AML-193 (cell line): ENCODE data around the gene TCF20.
A peak's percentile ranks its signal among the peaks of the same experiment; 100 is the strongest.

ENCODE experiments used
- DNase-seq, 2 experiments: peaks; one replicate each; lab custom pipeline; 2025; lab: John Stamatoyannopoulos, UW

TCF20 gene

DNA sequence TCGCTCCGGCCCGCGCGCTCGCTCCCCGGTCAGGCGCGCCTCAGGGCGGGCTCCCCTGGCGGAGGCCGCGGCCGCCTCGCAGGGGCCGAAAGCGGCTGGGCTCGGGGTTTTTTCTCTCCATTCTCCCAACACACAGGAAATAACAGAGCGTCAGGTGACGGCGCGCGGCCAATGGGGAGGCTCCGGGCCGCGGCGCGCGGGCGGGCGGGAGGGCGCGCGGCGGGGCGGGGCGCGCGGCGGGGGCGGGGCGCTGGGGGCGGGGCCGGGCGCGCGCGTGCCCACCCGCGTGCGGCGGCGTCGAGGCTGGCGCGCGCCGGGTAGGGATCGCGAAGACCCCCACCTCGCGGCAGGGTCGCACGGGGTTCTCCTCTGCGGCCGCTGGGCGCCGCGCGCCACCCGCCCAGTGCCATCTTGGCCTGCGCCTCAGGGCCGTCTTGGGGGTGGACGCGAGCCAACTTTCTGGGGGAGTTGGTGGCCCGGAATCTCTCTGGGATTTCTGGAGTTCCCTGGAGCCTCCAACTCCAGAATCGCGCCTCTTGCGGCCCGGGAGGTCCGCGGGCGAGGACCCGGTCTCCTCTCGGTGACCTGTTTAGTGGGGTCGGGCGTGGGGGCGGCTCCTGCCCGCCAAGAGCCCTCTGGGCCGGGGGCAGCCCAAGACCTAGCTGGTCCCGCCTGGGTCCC is at the start of gene TCF20:
Gene TCF20, minus strand, starts transcription at position 144 of the 681 bp plus-strand sequence. CDS start 55,348 bp downstream, outside the sequence.
- peak; percentile 44 to 50 for DNase-seq

DNA sequence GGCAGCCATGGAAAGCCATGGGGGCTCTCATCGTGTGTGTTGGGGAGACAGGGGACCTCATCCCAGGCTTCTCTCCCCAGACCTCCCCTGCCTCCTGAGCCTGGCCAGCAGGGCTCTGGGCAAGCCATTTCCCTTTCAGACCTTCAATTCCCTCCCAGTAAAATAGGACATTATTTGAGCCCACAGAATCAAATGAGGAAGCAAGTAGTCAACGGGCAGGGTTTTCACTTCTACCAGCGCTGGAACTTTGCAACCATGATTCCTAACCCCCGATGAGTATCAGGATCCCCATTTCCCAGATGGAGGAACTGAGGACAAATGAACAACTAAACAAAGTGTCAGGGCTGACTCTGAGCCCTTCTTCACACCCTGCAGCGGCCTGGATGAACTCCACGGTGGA is 48.9 kb upstream of the TCF20 start:
- no peak for DNase-seq

DNA sequence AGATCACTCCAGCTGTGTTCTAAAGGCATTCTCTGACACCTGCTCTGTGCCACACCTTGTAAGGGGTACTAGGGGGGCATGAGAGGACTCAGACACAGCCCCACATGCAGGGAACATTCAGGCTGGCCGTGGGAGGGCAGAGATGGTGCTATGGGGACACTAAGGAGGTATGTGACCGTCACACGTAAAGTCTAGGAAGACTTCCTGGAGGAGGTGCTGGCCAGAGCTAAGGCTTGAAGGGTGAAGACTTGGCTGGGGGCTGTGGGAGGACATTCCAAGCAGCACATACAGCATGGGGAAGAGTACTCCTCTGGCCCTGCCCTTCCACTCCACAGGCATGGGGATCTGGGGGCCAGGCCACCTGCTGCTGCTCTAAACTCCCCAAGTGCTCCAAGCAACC is 48.5 kb upstream of the TCF20 start:
- DNase-seq = no peak

DNA sequence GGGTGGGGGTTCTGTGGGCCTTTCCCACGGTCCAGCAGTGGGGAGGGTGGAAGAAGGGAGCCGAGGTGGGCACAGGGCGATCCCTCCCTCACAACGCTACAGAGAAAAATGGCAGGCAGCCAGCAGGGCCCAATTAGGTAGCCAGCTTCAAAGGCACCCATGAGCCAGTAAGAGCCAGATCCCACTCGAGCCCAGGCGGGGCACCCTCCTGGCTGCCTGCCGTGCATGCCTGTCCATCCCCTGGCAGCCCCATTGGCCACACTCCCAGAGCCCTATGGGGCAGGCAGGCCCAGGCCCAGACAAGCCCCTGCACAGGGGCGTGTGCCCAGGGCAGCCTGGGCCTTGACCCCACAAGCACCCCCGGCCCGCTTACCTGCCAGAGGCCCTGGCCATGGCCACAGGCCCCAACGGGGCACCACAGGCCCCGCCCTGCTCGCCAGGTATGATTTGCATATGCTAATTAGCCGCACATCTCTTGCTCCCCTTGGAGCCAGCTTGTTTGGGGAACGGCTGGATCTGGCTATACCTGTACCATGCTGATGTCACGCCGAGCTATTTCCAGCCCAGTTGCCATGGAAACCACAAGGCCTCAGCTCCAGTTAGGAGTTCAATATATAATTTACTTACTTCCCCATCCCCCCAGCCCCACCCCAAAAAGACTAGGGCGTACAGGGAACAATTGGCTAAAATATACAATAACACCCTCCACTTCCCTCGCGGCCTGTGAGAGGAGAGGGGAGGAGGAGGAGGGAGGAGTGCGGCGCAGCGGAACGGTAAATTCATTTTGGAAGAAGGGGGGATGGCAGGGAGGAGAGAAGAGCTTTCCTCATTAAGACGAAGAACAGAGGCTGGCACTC is 47.5 kb upstream of the TCF20 start:
- DNase-seq = no peak

DNA sequence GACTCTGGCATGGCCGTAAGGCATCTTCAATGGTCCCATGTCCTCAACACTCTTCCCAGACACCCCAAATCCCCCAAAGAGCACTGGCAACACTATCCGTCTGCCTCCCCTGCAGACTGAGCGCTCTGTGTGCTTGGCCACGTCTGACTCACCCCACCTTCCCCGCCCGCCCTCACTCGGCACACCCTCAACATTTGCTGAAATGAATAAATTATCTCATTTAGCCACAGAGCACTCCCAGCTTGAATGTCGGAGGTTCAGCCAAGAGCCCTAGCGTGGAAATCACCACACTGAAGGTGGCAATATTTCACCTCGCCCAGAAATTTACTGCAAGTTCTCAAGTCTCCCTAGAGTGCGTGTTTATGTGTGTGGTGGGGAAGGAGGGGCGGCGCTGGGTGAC is 46.6 kb upstream of the TCF20 start:
- DNase-seq = no peak

DNA sequence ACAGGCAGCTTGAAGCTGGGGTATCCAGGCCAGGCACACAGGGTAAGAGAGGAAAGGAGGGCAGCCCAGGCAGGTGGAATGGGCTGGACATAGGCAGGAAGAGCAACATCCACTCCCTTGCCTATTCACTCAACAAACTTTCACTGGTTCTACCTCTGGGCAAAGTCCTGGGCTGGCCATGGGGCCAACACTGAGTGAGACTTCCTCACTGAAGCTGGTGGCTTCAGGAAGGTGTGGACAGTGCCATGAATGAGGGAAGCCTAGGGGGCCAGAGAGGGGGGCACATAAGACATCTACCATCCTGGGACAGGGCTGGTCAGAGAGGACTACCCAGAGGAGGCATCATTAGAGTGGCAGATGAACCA is 44.9 kb upstream of the TCF20 start:
- DNase-seq = no peak

DNA sequence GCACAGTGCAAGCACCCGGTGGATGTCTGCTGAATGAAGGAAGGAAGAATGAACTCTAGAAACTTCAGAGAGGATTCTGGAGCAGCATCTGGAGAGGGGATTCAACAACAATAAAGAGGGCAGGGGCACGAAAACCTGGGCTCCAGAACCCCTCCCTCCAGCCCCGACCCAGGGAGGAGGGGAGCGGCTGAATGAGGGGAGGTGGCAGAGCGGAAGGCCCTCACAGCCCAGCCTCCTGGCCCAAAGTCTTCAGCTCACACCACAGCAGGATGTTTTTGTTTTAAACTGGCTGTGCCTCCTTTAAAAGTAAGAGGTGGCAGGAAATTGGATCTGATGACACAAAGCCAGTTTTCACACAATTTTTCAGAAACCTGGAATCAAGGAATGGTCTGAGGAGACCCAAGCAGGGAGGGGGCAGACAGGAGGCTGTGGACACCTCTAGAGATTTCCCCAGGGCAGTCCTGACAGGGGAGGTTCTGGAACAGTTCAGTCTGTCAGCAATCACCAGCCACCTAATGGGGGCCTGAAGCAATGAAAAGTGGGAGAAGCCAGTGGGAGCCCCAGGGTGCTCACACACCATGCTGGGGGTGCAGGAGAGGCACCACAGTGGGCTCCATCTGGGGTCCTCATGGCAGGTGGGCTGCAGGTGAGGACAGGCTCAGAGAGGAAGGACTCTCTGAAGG is 44.4 kb upstream of the TCF20 start:
- no peak for DNase-seq

DNA sequence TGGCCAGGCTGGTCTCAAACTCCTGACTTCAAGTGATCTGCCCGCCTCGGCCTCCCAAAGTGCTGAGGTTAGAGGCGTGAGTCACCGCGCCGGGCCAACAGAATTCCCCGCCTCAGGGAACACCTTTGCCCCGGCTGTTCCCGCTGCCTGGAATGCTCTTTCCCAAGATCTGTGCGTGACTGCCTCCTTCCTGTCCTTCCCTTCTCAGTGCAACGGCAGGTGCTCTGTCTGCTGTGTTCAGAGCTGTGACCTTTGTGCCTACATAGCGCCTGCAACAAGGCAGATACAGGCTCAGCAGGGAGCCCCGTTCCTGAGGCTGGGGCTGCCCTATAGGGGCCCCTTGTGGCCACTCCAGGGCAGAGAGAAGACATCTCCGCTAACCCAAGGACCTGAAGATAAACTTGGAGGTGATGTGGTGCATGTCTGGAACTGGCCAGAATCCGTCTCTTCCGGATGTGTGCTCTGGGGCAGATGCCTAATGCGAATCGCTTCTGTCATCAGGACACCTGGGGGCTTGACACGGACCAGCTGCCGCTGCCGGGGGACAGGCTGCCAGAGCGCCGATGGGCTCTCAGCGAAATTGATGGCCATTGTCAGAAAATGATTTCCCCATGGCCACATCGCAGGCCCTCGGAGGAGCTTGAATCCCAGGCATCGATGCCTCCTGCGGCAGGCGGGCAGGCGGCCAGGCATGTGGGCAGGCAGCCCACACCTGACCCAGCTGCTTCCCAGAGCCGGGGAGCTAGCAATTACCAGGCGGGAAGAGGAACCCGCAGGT is 43.5 kb upstream of the TCF20 start:
- peak; percentile 30 to 46 for DNase-seq

DNA sequence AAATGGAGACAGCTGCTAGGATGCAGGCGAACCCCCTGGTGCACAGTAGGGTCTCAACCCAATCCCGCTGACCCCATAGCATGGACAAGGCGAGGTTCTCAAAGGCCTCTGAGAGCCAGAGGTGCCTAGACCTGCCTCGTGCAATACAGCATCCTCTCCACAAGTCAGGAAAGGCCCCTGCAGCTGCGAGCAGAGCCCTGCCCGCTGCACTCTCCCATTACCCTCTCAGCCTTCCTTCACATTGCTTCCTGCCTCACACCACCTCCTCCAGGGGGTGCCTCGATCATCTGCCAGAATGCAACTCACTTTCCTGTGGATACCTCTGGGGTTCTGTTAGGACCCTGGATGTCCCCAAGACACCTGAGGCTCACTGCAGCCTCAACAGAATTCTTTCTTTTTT is 42.8 kb upstream of the TCF20 start:
- no peak for DNase-seq

DNA sequence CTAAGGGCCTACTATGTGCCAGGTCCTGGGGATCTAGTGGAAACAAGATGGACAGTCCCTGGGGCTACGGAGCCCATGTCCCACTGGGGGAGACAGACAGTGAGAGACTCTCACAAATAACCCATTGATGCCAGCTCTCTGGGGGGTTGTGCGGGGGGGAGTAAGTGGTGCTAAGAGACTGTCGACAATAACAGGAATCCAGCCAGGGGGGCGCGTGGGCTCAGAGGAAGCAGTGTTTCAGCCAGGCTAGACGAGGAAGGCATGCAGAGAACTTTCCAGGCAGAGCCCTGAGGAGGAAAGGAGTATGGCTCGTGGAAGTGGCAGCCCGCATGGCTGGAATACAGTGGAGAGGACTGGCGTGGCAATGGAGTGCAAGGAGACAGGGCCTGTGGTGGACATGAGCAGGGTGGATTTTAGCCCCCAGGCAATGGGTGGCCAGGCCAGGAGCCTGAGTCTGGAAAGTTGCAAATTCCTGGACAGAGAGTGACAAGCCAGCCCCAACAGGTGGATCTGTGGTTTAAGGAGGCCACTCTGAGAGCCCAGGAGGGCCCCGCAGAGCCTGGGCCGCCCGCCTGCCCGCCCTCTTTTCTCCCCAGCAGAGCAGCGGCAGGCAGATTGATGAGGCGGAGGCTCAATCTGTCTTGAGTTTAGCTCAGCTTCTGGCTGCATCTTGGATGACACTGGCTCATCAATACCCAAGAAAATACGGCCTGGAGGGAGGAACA is 40.0 kb upstream of the TCF20 start:
- no peak for DNase-seq

DNA sequence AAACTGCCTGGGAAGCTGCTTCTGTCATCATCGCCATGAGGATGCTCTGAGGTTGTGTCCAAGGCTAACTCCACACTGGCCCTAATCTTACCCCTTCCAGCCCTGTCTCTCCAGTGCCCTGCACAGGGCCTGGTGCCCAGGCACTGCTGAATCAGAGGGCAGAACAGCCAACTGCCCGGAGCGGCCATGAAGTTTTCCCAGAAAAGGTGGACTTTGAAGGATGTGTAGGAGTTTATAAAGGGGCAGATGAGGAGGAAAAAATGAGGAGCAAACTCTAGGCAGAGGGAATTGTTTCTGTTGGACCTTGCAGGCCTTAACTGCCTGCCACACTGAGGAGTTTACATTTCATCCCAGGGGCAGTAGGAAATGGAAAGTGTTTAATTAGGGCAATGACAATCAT is 39.4 kb upstream of the TCF20 start:
- no peak for DNase-seq

DNA sequence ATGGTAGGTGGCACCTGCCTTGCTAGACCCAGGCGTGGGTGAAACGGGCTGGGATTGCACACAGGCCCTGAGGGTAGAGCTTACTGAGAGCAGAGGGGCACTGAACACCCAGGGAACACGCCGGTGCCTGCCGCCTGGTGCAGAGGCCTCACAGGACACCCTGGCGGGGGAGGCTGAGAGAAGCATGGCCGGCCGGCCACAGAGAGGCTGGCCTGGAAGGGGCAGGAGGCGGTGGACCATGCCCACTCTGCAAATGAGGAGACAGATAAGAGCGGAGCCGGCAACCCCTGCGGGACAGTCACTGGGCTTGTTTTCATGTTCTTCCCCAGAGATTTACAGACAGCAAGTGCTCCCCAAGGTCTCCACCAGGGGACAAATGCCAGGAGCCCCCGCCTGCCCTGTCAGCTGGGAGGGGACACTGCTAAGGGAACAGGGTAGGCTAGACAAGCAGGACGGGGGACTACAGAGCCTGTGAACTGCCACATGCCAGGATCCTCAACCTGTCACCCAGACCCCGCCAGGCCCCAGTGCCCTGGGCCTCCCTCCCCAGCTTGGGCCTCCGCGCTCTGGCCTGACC is 38.5 kb upstream of the TCF20 start:
- DNase-seq = no peak

DNA sequence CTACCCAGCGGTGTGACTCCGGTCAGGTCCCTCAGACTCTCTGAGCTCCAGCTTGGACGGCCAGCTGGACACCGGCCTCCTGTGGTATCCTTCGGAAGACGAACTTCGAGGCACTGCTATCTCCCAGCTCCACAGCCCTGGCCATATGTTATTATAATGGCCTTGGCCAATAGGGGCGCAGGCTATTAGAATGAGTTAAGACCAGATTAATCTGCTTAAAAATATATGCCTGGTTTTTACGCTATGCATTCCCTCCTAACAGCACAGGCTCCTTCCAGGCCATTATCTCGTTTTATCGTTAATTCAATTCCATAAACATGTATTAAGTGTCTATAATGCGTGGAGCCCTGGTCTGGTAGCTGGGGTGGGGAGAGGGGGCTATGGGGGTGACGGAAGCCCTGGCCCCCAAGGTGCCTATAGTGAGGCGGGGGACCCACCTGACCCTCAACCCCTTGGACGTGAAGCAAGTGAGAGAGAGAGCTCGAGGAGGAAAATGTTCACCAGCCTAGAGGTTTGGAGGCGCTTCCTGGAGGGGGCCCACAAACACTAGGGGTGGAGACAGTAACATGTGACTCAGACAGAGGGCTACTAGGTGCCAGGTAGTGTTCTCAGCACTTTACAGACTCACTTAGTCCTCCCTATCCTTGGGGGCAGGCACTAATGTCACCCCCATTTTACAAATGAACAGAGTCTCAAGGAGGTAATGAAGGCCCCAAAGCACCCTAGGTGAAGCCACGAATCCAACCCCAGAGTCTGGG is 37.5 kb upstream of the TCF20 start:
- DNase-seq = no peak

DNA sequence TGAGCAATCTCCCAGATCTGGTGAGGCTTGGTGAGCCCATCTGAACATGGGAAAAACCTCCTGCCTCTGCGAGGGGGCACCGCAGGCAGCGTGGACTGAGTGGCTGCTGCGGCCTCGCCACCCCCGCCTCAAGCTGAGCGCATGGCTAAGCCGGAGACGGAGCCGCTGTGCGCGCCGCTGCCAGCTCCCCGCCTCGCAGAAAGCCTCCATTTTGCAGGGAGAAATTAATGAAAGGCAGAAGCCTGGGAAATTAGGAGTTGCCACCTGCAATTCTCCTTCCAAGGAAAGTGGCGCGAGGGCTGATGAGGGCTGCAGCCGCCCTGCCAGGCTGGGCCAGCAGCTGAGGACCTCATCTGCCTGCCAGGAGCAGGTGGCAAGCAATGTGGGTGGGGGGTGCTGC is 35.6 kb upstream of the TCF20 start:
- no peak for DNase-seq

DNA sequence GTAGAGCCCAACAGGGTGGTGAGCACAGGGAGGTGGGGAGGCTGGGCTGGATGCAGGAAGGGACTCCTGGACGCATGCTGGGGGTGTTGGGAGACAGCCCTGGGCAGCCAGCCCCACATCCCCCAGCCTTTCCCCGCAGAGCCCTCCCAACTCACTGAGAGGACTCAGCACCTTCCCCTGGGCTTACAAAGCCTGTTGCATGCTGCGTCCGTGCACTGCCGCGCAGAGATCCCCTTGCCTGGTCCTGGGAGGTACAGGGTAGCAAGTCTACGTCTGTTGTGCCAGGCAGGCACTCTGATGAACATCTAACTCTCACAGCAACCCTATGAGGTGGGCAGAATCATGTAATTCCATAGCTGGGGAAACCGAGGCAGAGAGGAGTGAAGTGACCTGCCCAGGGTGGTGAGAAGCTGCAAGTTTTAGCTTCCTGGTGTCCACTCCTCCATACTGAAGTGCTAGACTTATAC is 33.9 kb upstream of the TCF20 start:
- no peak for DNase-seq

DNA sequence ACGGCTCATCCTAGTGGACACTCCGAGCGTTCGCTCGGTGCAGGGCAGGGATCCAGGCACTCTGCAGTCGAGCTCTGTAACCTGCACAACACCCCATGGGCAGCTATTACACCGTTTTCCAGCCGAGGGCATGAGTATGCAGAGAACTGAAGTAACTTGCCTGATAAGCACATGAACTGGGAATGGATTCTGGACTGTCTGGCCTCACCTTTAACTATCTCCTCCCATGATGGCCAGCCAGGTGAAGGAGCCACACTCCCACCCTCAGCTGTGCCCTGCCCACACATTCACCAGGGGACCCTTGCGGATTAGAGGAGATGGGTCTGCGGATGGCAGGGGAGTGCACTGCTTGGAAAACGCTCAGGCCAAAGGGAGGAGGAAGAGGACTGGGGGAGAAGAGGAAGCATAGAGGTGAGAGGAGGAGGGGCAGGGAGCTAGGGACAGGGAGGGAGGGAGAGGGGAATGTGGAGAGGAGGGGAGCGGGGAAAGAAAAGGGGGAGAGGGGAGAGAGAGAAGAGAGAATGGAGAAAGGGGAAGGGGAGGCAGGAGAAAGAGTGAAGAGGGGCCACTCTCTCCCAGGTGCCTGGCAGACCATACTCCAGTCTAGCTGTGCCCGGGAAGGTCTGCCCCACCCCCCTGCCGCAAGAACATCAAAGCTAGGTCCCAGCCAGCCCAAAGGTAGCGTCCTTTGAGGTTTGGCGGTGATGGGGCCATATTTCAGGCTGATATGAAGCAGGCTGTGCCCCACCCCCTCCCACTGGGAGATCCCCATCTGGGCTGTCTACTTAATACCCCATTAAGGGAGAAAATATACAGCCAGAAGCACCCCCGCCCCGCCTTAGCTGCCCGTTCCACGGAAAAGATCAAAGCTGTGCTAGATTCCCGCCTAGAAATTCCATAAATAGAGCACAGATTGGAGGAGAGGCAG is 33.2 kb upstream of the TCF20 start:
- no peak for DNase-seq

DNA sequence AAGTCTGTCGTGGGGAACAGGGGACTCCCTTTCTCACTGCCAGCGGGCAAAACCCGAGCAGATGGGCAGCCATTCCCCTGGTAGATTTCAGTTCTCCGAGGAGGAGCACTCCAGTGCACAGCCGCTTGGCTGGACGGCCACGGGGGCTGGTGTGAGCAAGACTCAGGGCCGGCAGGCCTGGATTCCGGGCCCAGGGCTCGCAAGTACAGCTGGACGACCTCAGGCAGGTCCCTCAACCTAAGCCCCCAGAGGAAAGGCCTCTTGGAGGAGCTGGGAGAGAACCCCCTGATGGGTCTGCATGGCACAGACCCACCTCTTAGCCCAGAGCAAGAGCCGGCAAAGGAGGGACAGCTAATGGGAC is 31.3 kb upstream of the TCF20 start:
- DNase-seq = no peak

DNA sequence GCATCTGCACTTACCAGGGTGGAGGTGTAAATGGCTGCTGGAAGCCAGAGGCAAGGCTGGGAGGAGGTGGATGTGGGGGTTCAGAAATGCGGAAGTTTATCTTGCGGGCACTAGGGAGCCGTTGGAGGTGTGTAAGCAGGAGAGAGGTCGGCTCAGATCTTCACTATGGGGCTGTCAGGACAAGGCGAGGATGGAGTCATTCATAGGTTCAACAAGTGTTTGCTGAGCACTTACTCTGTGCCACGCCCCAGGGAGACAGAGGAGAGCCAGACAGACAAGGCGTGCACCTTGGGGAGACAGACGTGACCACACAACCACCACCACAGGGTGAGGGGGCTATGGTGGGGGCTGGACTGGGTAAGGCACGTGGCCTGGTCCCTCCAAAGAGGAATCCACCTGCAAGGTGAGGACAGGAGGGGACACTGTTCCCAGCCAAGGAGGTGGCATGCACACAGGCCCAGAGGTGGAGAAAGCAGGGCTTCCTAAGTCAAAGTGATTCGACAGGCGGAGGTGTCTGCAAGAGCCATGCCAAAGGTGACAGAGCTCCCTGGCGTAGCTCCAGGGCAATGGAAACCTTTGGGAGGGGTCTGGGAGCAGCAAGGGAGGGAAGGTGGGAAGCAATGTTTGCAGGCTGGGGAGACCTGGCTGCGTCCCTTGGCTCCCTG is 30.8 kb upstream of the TCF20 start:
- DNase-seq = peak in 1 of 2 experiments; percentile 58
